ENCODE measurements around the gene BMPR1B. TPM values are rescaled to one million over a fixed set of nuclear protein-coding genes. Genes with fewer than 3 reads are reported as not detected.
A peak's percentile ranks its signal among the peaks of the same experiment; 100 is the strongest.

The BMPR1B gene
- total and polyA plus RNA-seq, 2 of the 8 experiments (the other 6 are each of a cell fraction or from before 2014, with no cell fraction given), result 0.14 to 1.1 TPM

DNA sequence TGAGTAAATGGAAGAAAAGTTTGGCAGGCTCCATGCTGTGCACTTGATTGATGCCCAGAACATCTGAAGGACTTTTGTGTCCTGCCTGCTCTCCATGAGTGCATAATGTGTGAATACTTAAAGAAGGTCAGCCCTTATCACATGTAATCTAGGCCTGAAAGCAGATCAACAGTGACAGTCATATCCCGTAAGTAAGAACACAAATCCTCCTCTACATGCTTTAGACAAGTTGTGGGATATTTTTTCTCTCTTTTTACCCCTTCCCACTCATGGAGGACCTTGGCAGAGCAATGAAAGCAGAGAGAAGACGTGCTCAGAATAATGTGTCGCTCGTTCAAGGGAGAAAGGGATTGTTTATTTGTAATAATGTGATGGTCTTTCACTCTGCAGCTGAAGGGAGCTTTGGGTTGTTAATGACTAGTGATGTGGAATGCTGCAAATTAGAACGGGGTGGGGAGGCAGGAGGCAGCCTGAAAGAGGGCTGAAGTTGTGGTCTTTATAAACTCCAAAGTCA is 286.6 kb downstream of the BMPR1B start:
- Histone ChIP-seq H4K5ac (ENCODE audit: insufficient read length, low read depth, low read length) (no peak overlapping the region), H3K79me1 (ENCODE audit: low read depth, low read length) (no peaks in the 10 kb centered on the region), H3K9ac (replicated peaks in 1 of 4; ENCODE audit: extremely low read depth in 1 of 4, low read depth in 3 of 4, low read length in 3 of 4) (no peak overlapping the region), H3K56ac (replicated peaks; ENCODE audit: insufficient read length, low read depth, low read length) (no peak overlapping the region), H4K20me1 (replicated peaks in 1 of 2; ENCODE audit: control insufficient read depth in 1 of 2, insufficient read depth in 2 of 2, low read length in 2 of 2) (no peaks in the 10 kb centered on the region), H3K23ac (ENCODE audit: insufficient read length) (no peak overlapping the region), H3K4ac (replicated peaks; ENCODE audit: insufficient read length, low read depth, low read length) (no peak overlapping the region), H2BK120ac (replicated peaks; ENCODE audit: low read depth, low read length) (no peak overlapping the region), H3K36me3 (ENCODE audit: control insufficient read depth in 2 of 4, insufficient read depth in 4 of 4, low read length in 3 of 4) (no peaks in the 10 kb centered on the region), H3K27me3 (replicated peaks in 1 of 4; ENCODE audit: control insufficient read depth in 3 of 4, extremely low read depth in 1 of 4, insufficient read depth in 3 of 4, low read length in 3 of 4) (no peaks in the 10 kb centered on the region), H3K14ac (ENCODE audit: insufficient read length) (no peak overlapping the region), H4K91ac (replicated peaks; ENCODE audit: insufficient read length, low read length) (no peak overlapping the region), H4K8ac (ENCODE audit: extremely low read depth, insufficient read depth, low read length) (no peak overlapping the region), H2BK20ac (ENCODE audit: low read length) (no peak overlapping the region), H2AK5ac (ENCODE audit: low read depth, low read length) (no peak overlapping the region), H3K4me3 (ENCODE audit: extremely low read depth in 1 of 4, insufficient read depth in 2 of 4, low read depth in 3 of 4, low read length in 4 of 4) (no peak overlapping the region), H3K23me2 (ENCODE audit: low read depth, low read length) (no peaks in the 10 kb centered on the region), H2BK15ac (ENCODE audit: low read length) (no peak overlapping the region), H3K79me2 (ENCODE audit: control insufficient read depth in 1 of 2, insufficient read depth in 2 of 2, low read length in 2 of 2) (no peaks in the 10 kb centered on the region), H2BK12ac (ENCODE audit: low read depth, low read length) (no peak overlapping the region), H3K9me3 (ENCODE audit: insufficient read depth in 2 of 2, low read depth in 1 of 2, low read length in 1 of 2) (no peaks in the 10 kb centered on the region), H3K18ac (ENCODE audit: extremely low read depth, low read length) (no peak overlapping the region), H3K4me2 (ENCODE audit: insufficient read depth in 1 of 2, low read depth in 2 of 2, low read length in 2 of 2) (peak overlapping the region; percentile 9 to 38; a peak in 3 of 4 replicates), H2BK5ac (ENCODE audit: low read depth, low read length) (no peak overlapping the region), H2AFZ (ENCODE audit: low read length) (peak overlapping the region; percentile 60; the same call in 1 of the 2 replicates), H3K4me1 (replicated peaks in 1 of 4; ENCODE audit: control insufficient read depth in 3 of 4, insufficient read depth in 4 of 4, low read length in 3 of 4) (peaks cover 0 to 6% (median 3%) of the 10 kb centered on the region in 4 experiments; a peak in 4 of 7 replicates), H3K27ac (ENCODE audit: low read depth, low read length) (no peak overlapping the region)
- WGBS, 2 experiments (ENCODE audit: extremely low coverage in 1 of 2, insufficient coverage in 1 of 2, insufficient read length in 1 of 2, insufficient replicate concordance in 2 of 2, low coverage in 1 of 2, low lambda C conversion rate in 2 of 2, missing lambda C conversion rate in 1 of 2), result 39% methylated on average over 5 of the region's 5 CpGs; no CpG with 5 or more reads in 1 of the 2 experiments
- FAIRE-seq (no peak), DNase-seq (ENCODE audit: low read depth in 1 of 2, low spot score in 2 of 2) (no peak)
- CTCF ChIA-PET (ENCODE audit: partially characterized antibody), result interaction anchor here (0.6 to 0.8 kb wide), 2 partner anchors 10 to 400 kb away, joined by 3 read pairs; no protein-coding TSS in a partner anchor
- TF ChIP-seq CTBP2 (IDR thresholded peaks at IDR 0.05; ENCODE audit: borderline replicate concordance, insufficient read depth, insufficient read length, low read length) (no peak), HDAC6 (IDR thresholded peaks at IDR 0.05; ENCODE audit: low read depth, low read length) (no peak), POLR2A (IDR thresholded peaks at IDR 0.05; ENCODE audit: control extremely low read depth in 1 of 2, low read depth in 2 of 2, low read length in 2 of 2) (no peak), POLR2AphosphoS5 (IDR thresholded peaks at IDR 0.05; ENCODE audit: low read depth, low read length) (no peak), ZNF274 (IDR thresholded peaks at IDR 0.05; ENCODE audit: borderline replicate concordance, extremely low read depth, low read length) (no peak), SIX5 (IDR thresholded peaks at IDR 0.05; ENCODE audit: low read depth, low read length) (no peak), GABPA (IDR thresholded peaks at IDR 0.05; ENCODE audit: borderline replicate concordance, insufficient read depth, low read length) (no peak), CREB1 (IDR thresholded peaks at IDR 0.05) (no peak), ASH2L (IDR thresholded peaks at IDR 0.05; ENCODE audit: low read length) (no peak), FOSL1 (IDR thresholded peaks at IDR 0.05; ENCODE audit: insufficient read depth, low read depth, low read length) (no peak), SP4 (IDR thresholded peaks at IDR 0.05; ENCODE audit: low read length) (no peak)
- POLR2A ChIA-PET (ENCODE audit: partially characterized antibody), result no interaction called here

Measured in H1 (cell line).